Measurements from ENCODE around the gene GSN.

The GSN gene

GRCh38 chr9:121246821-121247561 is 21.0 kb upstream of the GSN start:
- no peak for DNase-seq (ENCODE audit: low read depth)

- DNase-seq (ENCODE audit: low read depth) = no peak
These were observed 18.4 kb upstream of the GSN start for GRCh38 chr9:121249563-121249962.

- no peak for DNase-seq (ENCODE audit: low read depth)
These were observed 15.7 kb upstream of the GSN start for GRCh38 chr9:121252104-121252851.

DNA sequence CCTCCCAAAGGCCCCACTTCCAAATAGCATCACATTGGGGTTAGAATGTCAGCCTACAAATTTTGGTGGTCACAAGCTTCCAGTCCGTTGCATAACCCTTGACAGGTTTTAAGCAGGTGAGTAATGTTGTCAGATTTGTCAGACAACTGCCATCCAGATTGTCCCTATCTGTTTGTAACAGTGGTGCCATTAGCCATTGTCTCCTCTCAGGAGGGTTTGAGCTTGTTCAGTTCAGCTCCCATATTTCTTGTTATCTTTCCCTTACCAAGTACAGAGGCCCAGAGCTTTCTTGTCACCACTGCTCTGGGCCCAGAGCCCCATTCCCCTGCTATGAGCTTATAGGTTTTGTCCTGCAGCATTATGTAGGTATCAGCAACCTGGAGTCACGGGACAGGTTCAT is 14.8 kb upstream of the GSN start:
- DNase-seq (ENCODE audit: low read depth) = no peak

DNA sequence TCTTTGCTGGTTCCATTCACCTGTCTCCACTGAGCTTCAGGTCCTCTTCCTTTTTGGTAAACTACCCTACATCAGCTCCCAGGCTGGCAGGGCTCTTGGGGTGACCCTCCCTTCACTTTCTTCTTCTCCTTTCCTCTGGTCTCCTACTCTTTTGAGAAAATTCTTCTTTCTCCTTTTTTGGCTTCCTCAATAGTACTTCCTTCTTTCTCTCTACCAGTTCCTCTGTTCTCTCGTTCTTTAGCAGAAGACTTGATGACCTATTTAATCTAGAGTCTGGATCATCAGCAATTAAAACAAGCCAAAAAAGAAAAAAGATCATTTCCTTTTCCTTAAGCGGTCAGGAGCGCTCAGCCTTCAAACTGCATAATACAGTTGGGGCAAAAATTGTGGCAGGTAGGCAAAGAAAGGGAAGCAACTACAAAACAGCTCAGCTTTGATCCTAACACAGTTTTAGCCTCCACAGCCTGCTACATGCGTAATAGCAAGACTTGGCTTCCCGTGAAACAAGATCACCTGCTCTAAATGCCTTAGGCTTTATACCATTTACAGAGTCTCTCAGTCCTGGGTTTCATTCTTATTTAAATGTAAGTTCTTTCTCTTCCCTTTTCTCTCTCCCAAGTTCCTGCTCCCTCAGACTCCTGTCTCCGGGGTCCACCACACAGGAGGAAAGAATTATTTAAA is 14.0 kb upstream of the GSN start:
- no peak for DNase-seq (ENCODE audit: low read depth)

DNA sequence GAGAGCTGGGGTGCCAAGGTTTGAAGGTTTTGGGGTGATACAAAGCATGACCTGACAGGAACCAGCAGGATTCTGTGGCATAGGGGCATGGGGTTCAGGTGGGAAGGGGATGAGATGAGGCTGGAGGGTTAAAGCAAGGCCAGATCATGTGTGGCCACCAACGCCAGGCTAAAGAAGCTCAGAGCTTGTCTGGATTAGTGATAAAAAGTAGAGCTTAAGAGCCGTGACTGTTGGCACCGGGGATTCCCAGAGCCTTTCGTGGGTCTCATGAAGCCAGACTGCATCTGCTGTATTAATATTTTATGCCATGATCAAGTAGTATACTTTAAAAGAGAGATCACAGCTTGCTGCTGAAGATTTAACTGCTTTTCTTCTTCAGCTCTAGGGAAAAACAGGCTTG is 8.5 kb upstream of the GSN start:
- no peak for DNase-seq (ENCODE audit: low read depth)

DNA sequence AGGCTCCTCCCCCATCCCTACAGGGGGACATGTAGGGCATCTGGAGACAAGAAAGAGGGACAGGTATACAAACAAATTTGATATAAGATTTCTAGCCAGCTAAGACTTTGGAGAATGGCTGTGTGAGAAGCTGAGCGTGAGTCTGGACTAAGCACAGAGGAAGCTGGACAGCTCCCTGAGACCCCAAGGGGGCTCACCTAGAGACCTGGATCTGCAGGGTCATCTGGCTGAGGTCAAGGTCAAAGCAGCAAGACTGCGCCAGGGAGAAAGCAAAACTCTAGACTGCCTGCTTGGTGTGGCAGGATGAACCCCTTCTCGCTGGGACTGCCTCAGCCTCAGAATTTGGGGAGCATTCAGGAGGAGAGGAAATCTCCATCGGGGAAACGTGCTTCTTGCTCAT is 8.0 kb upstream of the GSN start:
- no peak for DNase-seq (ENCODE audit: low read depth)

DNA sequence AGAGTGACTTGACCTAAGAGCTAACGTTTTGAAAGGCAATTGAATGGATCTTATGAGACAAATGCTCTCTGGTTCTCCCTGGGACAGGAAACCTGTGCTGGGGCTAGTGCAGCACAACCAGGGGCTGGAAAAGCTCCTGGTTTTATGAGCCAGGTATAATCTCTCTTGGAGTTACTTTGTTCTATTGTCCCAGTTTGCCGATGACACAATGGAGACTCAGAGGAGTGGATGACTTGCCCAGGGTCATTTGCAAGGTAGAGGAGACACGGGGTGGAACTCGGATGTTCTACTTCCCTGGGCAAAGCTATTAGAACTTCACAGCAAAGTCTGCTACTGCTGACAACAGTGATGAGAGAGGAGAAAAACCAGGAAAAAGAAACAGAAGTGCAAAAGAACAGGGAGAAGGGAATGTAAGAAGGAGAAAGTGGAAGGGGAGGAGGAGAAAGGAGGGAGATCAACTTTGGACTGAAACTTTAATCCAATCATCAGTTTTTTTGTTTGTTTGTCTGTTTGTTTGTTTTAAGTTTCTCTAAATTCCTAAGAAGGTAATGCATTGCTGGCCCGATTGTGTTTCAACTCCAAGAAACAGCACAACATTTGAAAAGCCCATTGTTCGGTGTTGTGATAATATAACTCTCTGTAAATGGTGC is 7.4 kb upstream of the GSN start:
- DNase-seq (ENCODE audit: low read depth) = no peak

DNA sequence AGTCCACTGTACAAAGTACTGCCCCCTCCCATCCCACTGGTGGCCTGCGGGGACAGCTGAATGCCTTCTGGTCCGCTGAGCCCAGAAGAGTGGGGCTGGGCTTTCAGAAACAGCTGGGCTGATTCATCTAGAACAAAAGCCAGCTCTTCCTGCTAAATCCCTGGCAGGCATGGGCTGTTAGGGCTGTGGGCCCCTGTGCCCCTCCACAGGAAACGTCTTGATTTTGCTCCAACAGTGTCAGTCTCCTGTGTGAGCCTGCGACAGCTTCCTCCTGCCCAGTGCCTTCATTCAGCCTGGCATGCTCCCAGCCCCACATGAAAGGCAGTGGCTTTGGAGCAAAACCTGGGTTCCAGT is 6.9 kb upstream of the GSN start:
- no peak for DNase-seq (ENCODE audit: low read depth)

DNA sequence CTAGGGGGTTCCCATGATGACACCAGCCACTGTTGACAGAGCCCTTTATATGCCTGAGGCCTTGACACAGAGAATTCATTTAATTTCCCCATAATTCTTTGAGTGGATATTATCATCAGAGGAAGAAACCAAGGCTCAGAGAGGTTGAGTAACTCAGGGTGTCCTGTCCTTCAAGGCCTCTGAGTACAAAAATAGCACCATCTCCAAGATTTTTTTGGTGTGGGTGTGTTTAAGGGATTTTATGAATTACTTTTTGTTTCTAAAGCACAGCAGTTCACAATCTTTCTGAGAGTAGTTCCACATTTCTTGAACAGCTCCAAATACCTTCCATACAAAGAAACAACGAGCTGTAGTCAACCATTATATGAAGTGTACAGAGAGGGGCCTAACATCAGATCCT is 6.2 kb upstream of the GSN start:
- no peak for DNase-seq (ENCODE audit: low read depth)

DNA sequence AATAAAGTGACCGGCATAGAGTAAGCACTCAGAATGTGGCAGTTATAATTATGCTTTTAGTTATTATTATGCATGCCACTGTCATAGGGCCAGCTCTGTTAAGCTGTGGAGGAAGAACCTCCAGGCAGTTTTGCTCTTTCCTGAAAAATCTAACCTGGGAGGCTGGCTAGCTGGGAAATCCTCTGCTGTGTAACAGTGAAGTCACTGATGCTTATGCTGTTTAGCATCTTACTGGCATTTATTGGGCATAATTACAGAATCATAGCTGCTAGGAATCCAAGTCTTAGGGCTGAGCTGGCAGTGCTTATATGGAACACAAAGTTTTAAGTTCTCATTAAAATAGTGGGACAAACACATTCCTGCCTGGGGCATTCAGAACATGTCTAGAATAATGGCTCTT is 5.5 kb upstream of the GSN start:
- no peak for DNase-seq (ENCODE audit: low read depth)

- DNase-seq (ENCODE audit: low read depth) = no peak
These were observed 5.0 kb upstream of the GSN start for GRCh38 chr9:121262953-121263352.

DNA sequence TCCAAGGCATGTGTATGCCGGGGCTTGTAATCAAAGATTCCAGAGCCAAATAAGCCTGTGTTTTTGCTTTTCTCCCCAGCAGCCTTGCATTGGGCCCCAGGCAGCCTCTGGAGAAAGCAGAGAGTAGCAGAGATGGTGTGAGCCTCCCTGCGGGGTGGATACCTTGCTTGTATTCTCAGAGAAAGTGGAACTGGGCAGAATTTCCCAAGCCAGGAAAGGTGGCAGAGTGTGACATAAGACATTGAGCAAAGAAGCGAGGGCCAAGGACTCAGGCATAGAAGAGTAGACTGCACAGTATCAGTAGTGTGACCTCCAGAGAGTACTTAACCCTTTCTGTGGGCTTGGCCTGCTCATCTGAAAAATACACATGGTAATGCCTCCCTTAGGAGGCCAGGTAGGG is 1.6 kb upstream of the GSN start:
- DNase-seq (ENCODE audit: low read depth) = no peak

GRCh38 chr9:121266906-121267650 is 884 bp upstream of the GSN start:
- no peak for DNase-seq (ENCODE audit: low read depth)

GRCh38 chr9:121268598-121268850 is 562 bp downstream of the GSN start:
- no peak for DNase-seq (ENCODE audit: low read depth)

DNA sequence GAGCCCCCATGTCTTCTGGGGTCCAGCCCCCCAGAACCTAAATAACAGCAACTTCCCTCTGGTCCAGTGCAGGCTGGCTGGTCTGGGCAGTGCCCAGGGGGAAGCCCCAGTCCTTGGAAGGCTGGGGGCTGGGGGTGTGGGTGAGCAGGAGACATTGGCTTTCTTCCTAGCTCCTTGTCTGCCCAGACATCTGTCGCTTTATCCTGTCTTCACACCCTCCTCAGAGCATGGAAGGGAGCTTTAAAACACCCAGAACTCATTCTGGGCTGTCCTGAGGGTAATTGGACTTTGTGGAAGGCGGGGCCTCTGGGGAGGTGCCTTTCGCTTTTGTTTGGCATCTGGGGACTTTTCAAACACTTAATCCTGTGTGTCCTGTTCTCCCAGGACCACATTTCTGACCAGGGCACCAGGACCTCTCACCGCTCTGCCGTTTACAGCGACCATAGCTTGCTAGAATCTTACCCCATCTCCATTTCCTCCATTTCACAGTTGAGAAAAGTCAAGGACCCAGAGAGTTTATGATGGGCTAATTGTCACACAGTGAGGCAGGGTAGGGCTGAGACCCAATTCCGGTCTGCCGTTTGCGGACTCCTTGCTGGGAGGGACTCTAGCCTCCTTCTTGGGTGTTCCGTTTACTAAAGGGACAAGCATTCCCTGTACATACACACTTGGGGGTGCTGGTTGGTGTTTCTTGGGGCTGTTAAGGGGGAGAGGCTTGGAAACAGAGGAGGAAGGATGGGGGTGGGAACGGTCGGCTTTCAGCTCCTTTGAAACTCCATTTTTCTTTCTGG is 1.1 kb downstream of the GSN start:
- DNase-seq (ENCODE audit: low read depth) = no peak

DNA sequence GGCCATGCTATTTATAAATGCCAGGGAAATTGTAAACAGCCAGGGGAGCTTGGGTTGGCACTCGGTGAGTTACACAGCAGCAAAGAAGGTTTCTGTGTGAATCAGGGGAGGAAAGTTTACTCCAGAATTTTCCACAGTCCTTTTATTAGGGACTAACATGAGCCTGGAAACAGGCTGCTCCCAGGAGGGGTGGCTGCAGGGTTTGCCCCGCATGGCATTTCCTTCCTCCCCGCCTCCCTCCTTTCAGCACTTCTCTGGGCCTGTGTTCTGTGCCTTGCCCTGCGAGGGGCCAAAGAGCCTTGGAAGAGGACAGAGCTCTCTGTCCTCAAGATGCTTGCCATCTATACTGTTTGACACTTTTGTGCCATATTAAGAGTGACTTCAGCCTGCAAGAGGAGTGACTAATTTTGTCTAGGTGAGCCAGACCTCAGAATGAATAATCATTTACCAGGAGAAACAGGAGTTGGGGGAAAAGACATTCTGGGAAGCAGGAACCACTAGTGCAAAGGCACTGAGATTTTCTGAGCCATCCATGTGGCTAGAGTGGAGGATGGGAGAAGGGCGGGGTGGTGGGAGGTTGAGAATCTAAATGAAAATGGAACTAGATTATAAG is 1.8 kb downstream of the GSN start:
- DNase-seq (ENCODE audit: low read depth) = no peak

GRCh38 chr9:121271368-121272341 is 3.7 kb downstream of the GSN start:
- no peak for DNase-seq (ENCODE audit: low read depth)

DNA sequence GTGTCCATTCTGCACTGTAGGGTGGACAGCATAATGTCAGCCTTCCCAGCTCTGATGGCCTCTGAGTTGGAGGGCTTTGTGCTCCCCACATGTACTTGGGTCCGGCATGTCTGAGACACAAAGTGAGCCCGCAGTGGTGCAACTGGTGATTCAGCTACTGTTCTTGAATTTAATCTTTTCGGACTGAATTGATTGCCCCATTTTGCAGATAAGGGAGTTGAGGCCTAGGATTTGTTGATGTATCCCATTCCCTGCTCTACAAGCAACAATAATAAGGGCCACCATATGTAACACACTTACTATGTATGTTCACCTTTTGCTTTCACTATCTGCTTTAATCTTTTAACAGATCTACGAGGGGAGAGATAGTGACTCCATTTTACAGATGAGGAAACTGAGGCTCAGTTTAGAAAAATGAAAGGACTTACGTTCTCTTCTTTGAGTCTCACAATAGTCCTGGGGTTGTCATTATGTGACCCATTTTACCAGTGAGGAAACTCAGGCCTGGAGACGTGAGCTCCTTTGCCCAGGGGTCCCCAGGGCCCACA is 4.5 kb downstream of the GSN start:
- no peak for DNase-seq (ENCODE audit: low read depth)
